ENCODE results near the gene PAH.

GRCh38 chr12:102891756-102892155 is 25.3 kb downstream of the PAH start:
- TF ChIP-seq SP1 (IDR thresholded peaks at IDR 0.05; ENCODE audit: low read depth, low read length) (no peak), CTCF (IDR thresholded peaks at IDR 0.05; ENCODE audit: control extremely low read depth in 1 of 3, insufficient read depth in 1 of 3, low read depth in 1 of 3, low read length in 3 of 3) (no peak), TBP (IDR thresholded peaks at IDR 0.05; ENCODE audit: low read depth, low read length) (no peak), TEAD4 (IDR thresholded peaks at IDR 0.05; ENCODE audit: low read depth, low read length) (no peak), TAF7 (optimal IDR thresholded peaks at IDR 0.05; ENCODE audit: borderline replicate concordance, low read depth, low read length) (no peak), RAD21 (IDR thresholded peaks at IDR 0.05 in 1 of 2, conservative IDR thresholded peaks at IDR 0.05 in 1 of 2; ENCODE audit: low read depth in 2 of 2, low read length in 2 of 2) (no peak)
- TF ChIP-seq, protein P1, sequence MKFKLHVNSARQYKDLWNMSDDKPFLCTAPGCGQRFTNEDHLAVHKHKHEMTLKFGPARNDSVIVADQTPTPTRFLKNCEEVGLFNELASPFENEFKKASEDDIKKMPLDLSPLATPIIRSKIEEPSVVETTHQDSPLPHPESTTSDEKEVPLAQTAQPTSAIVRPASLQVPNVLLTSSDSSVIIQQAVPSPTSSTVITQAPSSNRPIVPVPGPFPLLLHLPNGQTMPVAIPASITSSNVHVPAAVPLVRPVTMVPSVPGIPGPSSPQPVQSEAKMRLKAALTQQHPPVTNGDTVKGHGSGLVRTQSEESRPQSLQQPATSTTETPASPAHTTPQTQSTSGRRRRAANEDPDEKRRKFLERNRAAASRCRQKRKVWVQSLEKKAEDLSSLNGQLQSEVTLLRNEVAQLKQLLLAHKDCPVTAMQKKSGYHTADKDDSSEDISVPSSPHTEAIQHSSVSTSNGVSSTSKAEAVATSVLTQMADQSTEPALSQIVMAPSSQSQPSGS (IDR thresholded peaks at IDR 0.05; ENCODE audit: low read length): no peak

Measured in H1 (cell line).